Caco-2 (cell line): ENCODE measurements around the gene C14orf180. TPM values are rescaled to one million over a fixed set of nuclear protein-coding genes. Genes with fewer than 3 reads are reported as not detected.

ENCODE experiments used
- BruUV-seq: library from RNA; stranded (reverse); fragments of 400-500 nt; replicated peaks from 2 replicates; lab custom pipeline; 2021; lab: Mats Ljungman, UMichigan
- CTCF ChIA-PET: fragments of 300-600 bp; sonication (Branson Sonifier 250); formaldehyde crosslinking; loops from one replicate; lab custom pipeline; 2022; ENCODE audit warnings: antibody characterized with exemption; lab: Charles Lee
- POLR2A ChIA-PET: fragments of 300-600 bp; sonication (Branson Sonifier 250); formaldehyde crosslinking; loops from one replicate; lab custom pipeline; 2022; ENCODE audit warnings: antibody characterized with exemption; lab: Charles Lee
- DNase-seq, 2 experiments: peaks; one replicate each; pipeline versions ENCODE4 v3.0.0 to v3.0.0-alpha.2; 2020 to 2022
- H3K27me3 ChIP-seq: replicated peaks from 2 replicates; pipeline ENCODE4 v1.6.0; 2011; ENCODE audit warnings: low read length; ENCODE audit not compliant: control insufficient read depth, insufficient read depth
- H3K36me3 ChIP-seq: 2 replicates; pipeline ENCODE4 v1.5.1; 2011; ENCODE audit warnings: low read length; ENCODE audit not compliant: control insufficient read depth, insufficient read depth
- H3K4me1 ChIP-seq: fragments of 250-450 bp; sonication (Bioruptor Pico); 2 replicates; pipeline ENCODE4 v1.5.1; 2020; ENCODE audit warnings: mild to moderate bottlenecking
- H3K4me3 ChIP-seq: 2 replicates; pipeline ENCODE4 v1.5.1; 2011; ENCODE audit warnings: low read depth, mild to moderate bottlenecking, control low read depth, low read length
- H3K9me3 ChIP-seq: fragments of 250-450 bp; sonication (Bioruptor Pico); 2 replicates; pipeline ENCODE4 v1.5.1; 2020; ENCODE audit warnings: mild to moderate bottlenecking, moderate library complexity
- H3K27ac Mint-ChIP-seq: one replicate; pipeline ENCODE4 v1.8.0; 2022; ENCODE audit warnings: mixed read lengths; ENCODE audit not compliant: unreplicated experiment
- H3K27me3 Mint-ChIP-seq: one replicate; pipeline ENCODE4 v1.8.0; 2022; ENCODE audit warnings: mixed read lengths; ENCODE audit not compliant: insufficient read depth, unreplicated experiment
- H3K36me3 Mint-ChIP-seq: one replicate; pipeline ENCODE4 v1.8.0; 2022; ENCODE audit warnings: mild to moderate bottlenecking, mixed read lengths; ENCODE audit not compliant: insufficient read depth, unreplicated experiment
- H3K4me1 Mint-ChIP-seq: one replicate; pipeline ENCODE4 v1.8.0; 2022; ENCODE audit warnings: low read depth, mixed read lengths; ENCODE audit not compliant: unreplicated experiment
- H3K4me3 Mint-ChIP-seq: one replicate; pipeline ENCODE4 v1.8.0; 2022; ENCODE audit warnings: mild to moderate bottlenecking, moderate library complexity, mixed read lengths; ENCODE audit not compliant: unreplicated experiment
- H3K9me3 Mint-ChIP-seq: one replicate; pipeline ENCODE4 v1.8.0; 2022; ENCODE audit warnings: mixed read lengths; ENCODE audit not compliant: unreplicated experiment
- CTCF ChIP-seq, 2 experiments: fragments of 200-600 bp in 1 of 2; IDR thresholded peaks; 1 replicate in 1 of 2; 2 replicates in 1 of 2; pipeline versions ENCODE4 v1.5.1 to v1.8.0; 2011 to 2022; ENCODE audit warnings: antibody characterized with exemption in 1 of 2, control low read depth in 1 of 2, inconsistent platforms in 1 of 2, low read depth in 1 of 2, low read length in 1 of 2, mild to moderate bottlenecking in 1 of 2, moderate library complexity in 1 of 2; ENCODE audit not compliant: insufficient read depth in 1 of 2, severe bottlenecking in 1 of 2, unreplicated experiment in 1 of 2
- intact Hi-C: fragments of 100-400 bp; cut with micrococcal nuclease; formaldehyde crosslinking; loops from one replicate; pipeline ENCODE4 v1.10.0; 2022; ENCODE audit not compliant: unreplicated experiment
- total RNA-seq: library from RNA; stranded (reverse); gene quantifications from 2 replicates; pipeline ENCODE4 v1.2.3, GENCODE V29; 2022

C14orf180 gene
- total RNA-seq, 1 experiment from 2014 or later, result not detected

DNA sequence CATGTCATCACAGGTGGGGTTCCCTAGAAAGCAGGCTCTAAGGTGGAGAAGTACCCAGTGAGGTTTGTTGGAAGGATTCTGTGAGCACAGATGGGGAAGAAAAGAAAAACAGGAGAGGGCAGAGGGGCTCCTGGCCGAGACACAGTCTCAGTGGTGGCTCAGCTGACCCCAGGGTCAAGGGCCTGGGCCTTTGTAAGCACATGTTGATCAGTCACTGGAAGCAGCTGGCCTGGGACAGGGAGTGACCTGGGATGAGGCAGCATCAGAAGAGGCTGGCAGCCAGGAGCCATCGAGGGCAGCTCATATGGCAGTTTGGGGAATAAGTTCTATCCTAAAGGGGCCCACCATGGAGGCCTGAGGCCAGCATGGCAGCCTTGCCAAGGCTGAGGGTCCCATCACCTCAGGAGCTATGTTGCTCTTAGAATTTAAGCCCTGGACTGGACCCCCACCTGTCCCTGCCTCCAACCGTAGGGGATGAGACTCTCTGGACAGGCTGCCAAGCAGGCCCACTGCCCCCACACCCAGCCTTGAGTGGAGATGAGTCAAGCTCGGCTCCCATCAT is 31.3 kb downstream of the C14orf180 start:
- Mint-ChIP-seq H3K4me3 (no peak overlapping the region), H3K4me1 (no peaks in the 10 kb centered on the region), H3K27me3 (peaks cover 37% of the 10 kb centered on the region), H3K9me3 (no peaks in the 10 kb centered on the region), H3K36me3 (no peaks in the 10 kb centered on the region), H3K27ac (no peak overlapping the region)
- no peaks in the 10 kb centered on the region; the same call in 1 of the 2 replicates for H3K27me3 ChIP-seq
- ChIA-PET CTCF (no interaction called here), POLR2A (no interaction called here)
- no peaks in the 10 kb centered on the region for H3K9me3 ChIP-seq
- no peak overlapping the region for H3K4me3 ChIP-seq
- TF ChIP-seq CTCF (IDR thresholded peaks at IDR 0.05; ENCODE audit: insufficient read depth in 1 of 2, low read depth in 1 of 2, low read length in 1 of 2, severe bottlenecking in 1 of 2, unreplicated experiment in 1 of 2), result no peak
- intact Hi-C loops, result no loop called here
- no peaks in the 10 kb centered on the region for H3K4me1 ChIP-seq
- no TSS peak for BruUV-seq
- no peak for DNase-seq
- H3K36me3 ChIP-seq, result no peaks in the 10 kb centered on the region

- no peaks in the 10 kb centered on the region for H3K4me1 Mint-ChIP-seq
- H3K36me3 ChIP-seq, result no peaks in the 10 kb centered on the region
- no peaks in the 10 kb centered on the region for H3K9me3 Mint-ChIP-seq
- H3K4me3 Mint-ChIP-seq, result no peak overlapping the region
- no peaks in the 10 kb centered on the region for H3K36me3 Mint-ChIP-seq
- no peak for DNase-seq
- H3K4me1 ChIP-seq, result no peaks in the 10 kb centered on the region
- no peaks in the 10 kb centered on the region; the same call in 1 of the 2 replicates for H3K27me3 ChIP-seq
- no peak overlapping the region for H3K27ac Mint-ChIP-seq
- H3K4me3 ChIP-seq, result no peak overlapping the region
- H3K27me3 Mint-ChIP-seq, result peaks cover 37% of the 10 kb centered on the region
- BruUV-seq, result no TSS peak
- no peaks in the 10 kb centered on the region for H3K9me3 ChIP-seq
- intact Hi-C loops, result no loop called here
- no peak for TF ChIP-seq CTCF (IDR thresholded peaks at IDR 0.05; ENCODE audit: insufficient read depth in 1 of 2, low read depth in 1 of 2, low read length in 1 of 2, severe bottlenecking in 1 of 2, unreplicated experiment in 1 of 2)
- POLR2A ChIA-PET, result no interaction called here
- CTCF ChIA-PET, result no interaction called here
Measured at GRCh38 chr14:104611881-104612280, 32.3 kb downstream of the C14orf180 start.

DNA sequence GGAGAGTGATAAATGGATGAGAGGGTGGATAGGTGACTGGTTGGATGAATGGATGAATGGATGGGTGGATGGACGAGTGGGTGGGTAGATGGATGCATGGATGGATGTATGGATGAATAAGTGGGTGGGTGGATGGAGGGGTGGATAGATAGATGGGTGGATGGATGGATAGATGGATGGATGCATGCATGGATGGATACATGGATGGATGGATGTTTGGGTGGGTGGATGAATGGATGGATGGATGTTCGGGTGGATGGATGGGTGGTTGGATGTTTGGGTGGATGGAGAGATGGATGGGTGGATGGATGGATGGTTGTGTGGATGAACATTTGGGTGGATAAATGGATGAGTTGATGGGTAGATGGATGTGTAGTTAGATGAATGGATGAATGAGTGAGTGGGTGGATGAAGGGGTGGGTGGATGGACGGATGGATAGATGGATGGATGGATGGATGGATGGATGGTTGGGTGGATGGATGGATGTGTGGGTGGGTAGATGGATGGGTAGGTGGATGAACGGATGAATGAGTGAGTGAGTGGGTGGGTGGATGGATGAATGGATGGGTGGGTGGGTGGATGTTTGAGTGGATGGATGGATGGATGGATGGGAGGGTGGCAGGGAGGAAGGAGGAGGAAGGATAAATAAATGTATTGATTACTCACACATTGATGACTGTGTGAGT is 34.7 kb downstream of the C14orf180 start:
- intact Hi-C loops, result no loop called here
- Histone ChIP-seq H3K9me3 (no peaks in the 10 kb centered on the region), H3K27me3 (no peaks in the 10 kb centered on the region; the same call in 1 of the 2 replicates), H3K36me3 (no peaks in the 10 kb centered on the region), H3K4me3 (no peak overlapping the region), H3K4me1 (no peaks in the 10 kb centered on the region)
- no peak for TF ChIP-seq CTCF (IDR thresholded peaks at IDR 0.05; ENCODE audit: insufficient read depth in 1 of 2, low read depth in 1 of 2, low read length in 1 of 2, severe bottlenecking in 1 of 2, unreplicated experiment in 1 of 2)
- H3K36me3 Mint-ChIP-seq, result no peaks in the 10 kb centered on the region
- H3K9me3 Mint-ChIP-seq, result no peaks in the 10 kb centered on the region
- H3K27ac Mint-ChIP-seq, result no peak overlapping the region
- POLR2A ChIA-PET, result no interaction called here
- no peak for DNase-seq
- CTCF ChIA-PET, result no interaction called here
- H3K4me3 Mint-ChIP-seq, result no peak overlapping the region
- no peaks in the 10 kb centered on the region for H3K4me1 Mint-ChIP-seq
- peaks cover 31% of the 10 kb centered on the region for H3K27me3 Mint-ChIP-seq
- BruUV-seq, result no TSS peak
